GM10248 (cell line): Measurements from ENCODE around the gene EXD2.

Source experiments
- CTCF ChIA-PET: fragments of 300-600 bp; sonication (Branson Sonifier 250); formaldehyde crosslinking; extraction: SDS; loops from one replicate; lab custom pipeline; 2021; ENCODE audit warnings: antibody characterized with exemption; lab: Yijun Ruan, JAX
- POLR2A ChIA-PET: fragments of 350-650 bp; sonication (Branson Sonifier 250); formaldehyde crosslinking; extraction: SDS; loops from one replicate; lab custom pipeline; 2020; ENCODE audit warnings: antibody characterized with exemption; lab: Yijun Ruan, JAX
- DNase-seq: peaks from one replicate; pipeline ENCODE4 v3.0.0; 2012; ENCODE audit errors: extremely low spot score
- TF ChIP-seq, protein P1 (sequence below): IDR thresholded peaks from 2 replicates; pipeline ENCODE4 v1.5.1; 2012; ENCODE audit warnings: mild to moderate bottlenecking, low read depth; ENCODE audit errors: extremely low read depth, missing control alignments, control extremely low read depth

Gene EXD2

DNA sequence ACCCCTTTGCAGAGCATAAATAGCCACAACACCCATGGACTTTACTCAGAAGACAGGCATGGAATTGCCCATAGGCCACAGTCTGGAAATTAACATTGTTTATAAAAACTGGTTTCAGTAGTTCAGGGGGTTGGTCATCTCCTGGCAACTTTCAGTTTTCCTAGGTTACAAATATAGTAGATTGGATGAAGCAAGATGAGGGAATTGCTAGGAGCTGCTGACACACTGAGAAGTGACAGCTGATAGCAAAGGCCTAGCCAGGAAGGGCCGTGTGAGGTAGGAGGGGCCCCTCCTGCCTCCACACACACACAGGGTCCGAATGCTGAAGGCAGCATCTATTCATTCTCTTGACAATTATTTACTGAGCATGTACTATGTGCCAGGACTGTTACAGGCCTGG, 76.9 kb downstream of the EXD2 start:
- ChIA-PET POLR2A (no interaction called here), CTCF (interaction anchor here (0.7 to 1.4 kb wide), 2 partner anchors 17 to 192 kb away, joined by 3 to 5 read pairs; no protein-coding TSS in a partner anchor)
- no peak for DNase-seq
- TF ChIP-seq, protein P1, sequence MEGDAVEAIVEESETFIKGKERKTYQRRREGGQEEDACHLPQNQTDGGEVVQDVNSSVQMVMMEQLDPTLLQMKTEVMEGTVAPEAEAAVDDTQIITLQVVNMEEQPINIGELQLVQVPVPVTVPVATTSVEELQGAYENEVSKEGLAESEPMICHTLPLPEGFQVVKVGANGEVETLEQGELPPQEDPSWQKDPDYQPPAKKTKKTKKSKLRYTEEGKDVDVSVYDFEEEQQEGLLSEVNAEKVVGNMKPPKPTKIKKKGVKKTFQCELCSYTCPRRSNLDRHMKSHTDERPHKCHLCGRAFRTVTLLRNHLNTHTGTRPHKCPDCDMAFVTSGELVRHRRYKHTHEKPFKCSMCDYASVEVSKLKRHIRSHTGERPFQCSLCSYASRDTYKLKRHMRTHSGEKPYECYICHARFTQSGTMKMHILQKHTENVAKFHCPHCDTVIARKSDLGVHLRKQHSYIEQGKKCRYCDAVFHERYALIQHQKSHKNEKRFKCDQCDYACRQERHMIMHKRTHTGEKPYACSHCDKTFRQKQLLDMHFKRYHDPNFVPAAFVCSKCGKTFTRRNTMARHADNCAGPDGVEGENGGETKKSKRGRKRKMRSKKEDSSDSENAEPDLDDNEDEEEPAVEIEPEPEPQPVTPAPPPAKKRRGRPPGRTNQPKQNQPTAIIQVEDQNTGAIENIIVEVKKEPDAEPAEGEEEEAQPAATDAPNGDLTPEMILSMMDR: no peak

DNA sequence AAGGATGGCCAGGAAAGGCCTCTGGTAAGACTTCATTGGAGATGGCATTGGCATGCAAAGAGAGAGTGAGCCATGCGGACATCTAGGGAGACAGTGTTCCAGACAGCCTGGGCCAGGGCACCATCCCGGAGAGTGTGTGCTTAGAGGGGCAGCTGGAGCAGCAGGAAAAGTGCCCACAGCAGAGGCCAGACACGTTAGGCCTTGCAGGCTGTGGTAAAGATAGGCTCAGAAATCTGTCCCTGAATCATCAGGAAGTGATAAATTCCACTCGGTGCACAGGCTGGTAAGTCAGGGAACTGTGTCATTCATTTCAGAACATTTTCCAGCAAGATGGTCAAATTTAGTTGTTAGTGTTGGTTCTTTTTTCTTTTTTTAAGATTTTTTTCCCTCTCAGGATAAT, 77.5 kb downstream of the EXD2 start:
- ChIA-PET CTCF (interaction anchor here (1.4 kb wide), 1 partner anchor 191 kb away, joined by 5 read pairs; no protein-coding TSS in a partner anchor), POLR2A (no interaction called here)
- DNase-seq: no peak
- TF ChIP-seq, protein P1: no peak

DNA sequence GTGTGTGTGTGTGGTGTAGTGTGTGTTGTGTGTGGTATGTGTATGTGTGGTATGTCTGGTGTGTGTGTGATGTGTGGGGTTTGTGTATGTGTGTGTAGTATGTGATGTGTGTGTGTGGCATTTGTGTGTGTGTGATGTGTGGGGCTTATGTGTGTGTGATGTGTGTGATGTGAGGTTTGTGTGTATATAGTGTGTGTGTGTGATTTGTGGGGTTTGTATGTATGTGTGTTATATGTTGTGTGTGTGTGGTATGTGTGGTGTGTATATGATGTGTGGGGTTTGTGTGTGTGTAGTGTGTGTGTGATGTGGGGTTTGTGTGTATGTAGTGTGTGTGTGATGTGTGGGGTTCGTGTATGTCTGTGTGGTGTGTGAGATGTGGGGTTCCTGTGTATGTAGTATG, 78.1 kb downstream of the EXD2 start:
- POLR2A ChIA-PET: no interaction called here
- TF ChIP-seq, protein P1: no peak
- DNase-seq: no peak
- CTCF ChIA-PET: no interaction called here

DNA sequence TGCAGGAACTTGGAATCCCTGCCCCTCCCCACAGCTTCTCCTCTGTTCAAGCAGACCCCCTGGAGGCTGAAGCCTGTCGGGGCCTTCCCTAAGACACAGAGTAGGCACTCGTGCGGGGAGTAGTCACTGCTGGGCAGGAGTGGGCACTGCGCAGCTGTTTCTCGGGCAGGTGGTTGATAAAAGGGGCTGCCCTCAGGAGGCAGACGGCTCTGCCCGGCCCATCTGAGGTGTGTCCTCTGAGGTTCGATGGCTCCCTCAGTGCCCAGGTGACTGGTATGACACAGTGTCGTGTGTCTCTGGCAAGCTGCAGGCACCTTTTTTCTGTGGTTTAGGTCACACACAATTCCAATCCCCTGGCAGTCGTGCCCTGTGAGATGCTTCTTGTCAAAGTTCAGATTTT, 78.8 kb downstream of the EXD2 start:
- no peak for DNase-seq
- ChIA-PET CTCF (no interaction called here), POLR2A (interaction anchor here (0.6 kb wide), 1 partner anchor 128 kb away, joined by 4 read pairs; the partner anchor contains the start of gene ERH)
- TF ChIP-seq, protein P1: no peak

DNA sequence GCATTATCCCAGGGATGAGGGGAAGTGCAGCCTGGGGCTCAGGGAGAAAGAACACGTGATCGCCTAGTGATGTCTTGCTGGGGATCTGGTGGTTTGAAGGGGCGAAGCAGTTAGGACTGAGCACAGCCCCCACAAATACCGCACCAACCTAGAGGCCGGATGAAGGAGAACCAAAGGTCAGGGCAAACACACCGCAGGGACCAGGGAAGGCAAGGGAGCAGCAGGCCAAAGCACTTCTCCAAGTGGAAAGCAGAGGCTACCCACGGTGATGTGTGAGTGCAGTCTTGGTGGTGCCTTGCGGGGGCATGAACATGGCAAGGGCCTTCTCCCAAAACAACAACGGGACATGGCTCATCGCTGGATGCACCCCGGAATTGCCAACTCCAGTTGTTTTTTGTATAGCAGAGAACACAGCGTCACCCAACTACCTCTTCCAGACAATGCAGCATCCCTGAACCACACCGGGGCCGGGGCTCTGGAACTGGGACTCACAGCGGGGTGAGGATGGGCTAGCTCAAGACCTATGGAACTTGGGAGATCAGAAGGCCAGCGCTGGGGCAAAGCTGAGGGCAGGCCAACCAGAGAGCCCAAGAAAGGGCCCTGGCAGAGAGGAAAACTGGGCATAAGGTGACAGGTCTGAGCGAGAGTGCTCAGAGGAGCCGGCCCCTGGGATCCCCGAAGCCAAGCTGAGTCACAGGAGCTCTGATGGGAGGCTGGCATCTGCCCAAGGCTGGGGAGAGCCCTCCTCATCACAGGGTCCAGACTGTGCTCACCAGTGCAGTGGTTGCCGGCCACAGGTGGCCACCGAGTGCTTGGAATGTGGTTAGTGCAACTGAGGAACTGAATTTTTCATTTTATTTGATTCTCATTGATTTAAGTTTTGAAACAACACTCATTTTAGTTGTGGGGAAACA, 79.8 kb downstream of the EXD2 start:
- no peak for DNase-seq
- ChIA-PET CTCF (no interaction called here), POLR2A (no interaction called here)
- TF ChIP-seq, protein P1: no peak

DNA sequence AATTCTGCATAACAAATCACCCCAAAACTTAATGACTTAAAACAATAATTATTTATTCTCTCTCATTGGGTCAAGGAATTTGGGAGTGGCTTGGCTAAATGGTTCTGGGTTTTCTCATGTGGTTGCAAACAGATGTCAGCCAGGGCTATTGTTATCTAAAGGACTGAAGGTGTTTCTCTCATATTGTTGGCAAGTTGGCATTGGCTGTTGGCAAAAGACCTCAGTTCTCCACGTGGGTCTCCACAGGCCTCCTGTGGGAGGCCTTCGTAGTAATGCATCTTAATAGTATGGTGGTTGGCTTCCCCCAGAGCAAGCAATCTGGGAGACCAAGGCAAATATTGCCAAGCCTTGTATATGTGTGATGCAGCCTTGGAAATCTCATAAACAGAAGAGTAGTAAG, 83.0 kb downstream of the EXD2 start:
- ChIA-PET CTCF (interaction anchor here (1.3 to 2.5 kb wide), 3 partner anchors 9 to 31 kb away, joined by 3 to 5 read pairs (median 5); no protein-coding TSS in a partner anchor), POLR2A (no interaction called here)
- TF ChIP-seq, protein P1: no peak
- DNase-seq: no peak
